IPS DF 6.9 (cell line): Measurements from ENCODE around the gene PILRB.
"Not testable (repeated sequence)": the region's sequence is repeated elsewhere in the genome, so short reads cannot be mapped to it uniquely, and the experiment has no call there.

Experiments
- DNase-seq: peaks from one replicate; pipeline ENCODE4 v3.0.0-alpha.2; 2013; ENCODE audit warnings: low read depth, low spot score
- H3K27ac ChIP-seq: one replicate; pipeline ENCODE4 v1.5.1; 2013; ENCODE audit warnings: low read length, control low read depth
- H3K27me3 ChIP-seq: 2 replicates; pipeline ENCODE4 v1.6.1; 2013; ENCODE audit warnings: mild to moderate bottlenecking, low read length; ENCODE audit not compliant: control insufficient read depth, insufficient read depth
- H3K36me3 ChIP-seq: 2 replicates; pipeline ENCODE4 v1.6.1; 2013; ENCODE audit warnings: low read length; ENCODE audit not compliant: control insufficient read depth, insufficient read depth
- H3K4me1 ChIP-seq: 2 replicates; pipeline ENCODE4 v1.6.1; 2013; ENCODE audit warnings: low read length; ENCODE audit not compliant: control insufficient read depth, insufficient read depth
- H3K4me3 ChIP-seq: 2 replicates; pipeline ENCODE4 v1.5.1; 2013; ENCODE audit warnings: mild to moderate bottlenecking, low read length
- H3K9me3 ChIP-seq: 2 replicates; pipeline ENCODE4 v1.6.1; 2013; ENCODE audit warnings: low read length, inconsistent platforms; ENCODE audit not compliant: control insufficient read depth, insufficient read depth
- WGBS: extraction: QIAGEN DNeasy Blood & Tissue Kit; methylation state at CpG from one replicate; pipeline ENCODE4 v1.1.7; 2013; ENCODE audit warnings: mixed read lengths, missing lambda C conversion rate; ENCODE audit not compliant: insufficient read length, insufficient coverage; 5-methylcytosine and 5-hydroxymethylcytosine counted together

Gene PILRB

GRCh38 chr7:100344124-100344559, 13.8 kb upstream of the PILRB start:
- not testable (repeated sequence) for H3K27ac ChIP-seq, H3K27me3 ChIP-seq, DNase-seq, H3K4me1 ChIP-seq, H3K4me3 ChIP-seq, H3K9me3 ChIP-seq
- peaks cover 16% of the 10 kb centered on the region; the same call in 1 of the 2 replicates for H3K36me3 ChIP-seq
- WGBS: no CpG with 5 or more reads among the region's 4 CpGs

GRCh38 chr7:100344560-100345287, 13.2 kb upstream of the PILRB start:
- peaks cover 17% of the 10 kb centered on the region; the same call in 1 of the 2 replicates for H3K36me3 ChIP-seq

GRCh38 chr7:100345288-100345672, 12.6 kb upstream of the PILRB start:
- not testable (repeated sequence) for DNase-seq, H3K4me1 ChIP-seq, H3K27me3 ChIP-seq, H3K9me3 ChIP-seq, H3K4me3 ChIP-seq, H3K27ac ChIP-seq
- peaks cover 21% of the 10 kb centered on the region; the same call in 1 of the 2 replicates for H3K36me3 ChIP-seq
- WGBS: no CpG with 5 or more reads among the region's 5 CpGs

More at GRCh38 chr7:100344560-100345287, 13.2 kb upstream of the PILRB start:
- H3K4me3 ChIP-seq, H3K9me3 ChIP-seq, DNase-seq, H3K27me3 ChIP-seq, H3K27ac ChIP-seq, H3K4me1 ChIP-seq: not testable (repeated sequence)
- WGBS: no CpG with 5 or more reads among the region's 13 CpGs

DNA sequence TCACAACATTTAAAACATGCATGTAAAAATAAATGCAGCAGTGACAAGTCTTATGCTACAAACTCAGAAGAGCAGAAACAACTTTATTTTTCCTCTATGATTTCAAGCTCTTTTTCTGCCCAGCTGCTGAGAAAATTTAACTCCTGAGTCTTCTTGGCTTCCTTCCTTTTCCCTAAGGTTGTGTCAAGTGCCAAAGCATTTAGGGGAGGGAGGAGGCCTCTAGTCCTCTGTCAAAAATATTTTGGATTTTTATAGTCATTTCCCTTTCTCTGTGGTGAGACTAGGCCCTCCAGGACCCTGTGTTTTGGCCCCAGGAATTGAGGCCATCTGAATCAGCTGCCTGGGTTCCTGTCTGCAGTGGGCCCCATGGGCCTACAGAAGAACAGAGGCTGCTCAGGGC, 11.0 kb upstream of the PILRB start:
- Histone ChIP-seq H3K4me3 (no peak overlapping the region), H3K4me1 (no peaks in the 10 kb centered on the region), H3K27ac (no peak overlapping the region), H3K36me3 (peaks cover 31% of the 10 kb centered on the region), H3K27me3 (no peaks in the 10 kb centered on the region), H3K9me3 (no peaks in the 10 kb centered on the region)
- DNase-seq: no peak

- Histone ChIP-seq H3K9me3 (no peaks in the 10 kb centered on the region), H3K36me3 (peaks cover 40% of the 10 kb centered on the region), H3K27ac (no peak overlapping the region), H3K4me1 (no peaks in the 10 kb centered on the region), H3K4me3 (no peak overlapping the region), H3K27me3 (no peaks in the 10 kb centered on the region)
- no peak for DNase-seq
Observed at GRCh38 chr7:100348805-100349204, 9.1 kb upstream of the PILRB start.

GRCh38 chr7:100349757-100350156, 8.2 kb upstream of the PILRB start:
- DNase-seq: no peak
- WGBS: no CpG with 5 or more reads among the region's 6 CpGs
- Histone ChIP-seq H3K4me1 (no peaks in the 10 kb centered on the region), H3K27ac (no peak overlapping the region), H3K4me3 (no peak overlapping the region), H3K27me3 (no peaks in the 10 kb centered on the region), H3K9me3 (no peaks in the 10 kb centered on the region), H3K36me3 (peaks cover 46% of the 10 kb centered on the region)

DNA sequence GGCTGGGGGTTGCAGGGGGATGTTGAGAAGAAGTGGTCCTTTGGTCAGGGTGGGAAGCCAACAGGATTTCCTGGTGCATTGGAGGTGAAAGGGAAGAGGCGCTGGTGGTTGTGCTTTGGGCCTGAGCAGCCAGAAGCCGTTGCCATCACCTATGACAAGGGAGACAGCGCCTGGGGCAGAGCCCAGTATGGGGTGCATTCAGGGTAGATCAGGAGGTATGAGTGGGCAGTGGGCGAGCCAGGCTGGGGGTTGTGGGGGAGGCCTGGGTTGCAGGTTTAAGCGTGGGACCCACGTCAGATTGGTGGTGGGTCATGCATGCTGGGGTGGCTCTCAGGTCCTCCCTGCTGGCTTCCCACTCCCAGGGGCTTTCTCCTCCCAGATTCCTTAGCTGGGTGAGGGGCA, 6.3 kb upstream of the PILRB start:
- WGBS: no CpG with 5 or more reads among the region's 6 CpGs
- H3K4me1 ChIP-seq: no peaks in the 10 kb centered on the region
- peaks cover 57% of the 10 kb centered on the region for H3K36me3 ChIP-seq

GRCh38 chr7:100352230-100352781, 5.6 kb upstream of the PILRB start:
- not testable (repeated sequence) for DNase-seq, H3K4me1 ChIP-seq, H3K9me3 ChIP-seq, H3K4me3 ChIP-seq, H3K27ac ChIP-seq, H3K27me3 ChIP-seq
- WGBS: no CpG with 5 or more reads among the region's 18 CpGs
- peaks cover 61% of the 10 kb centered on the region for H3K36me3 ChIP-seq

More for the DNA sequence above, 6.3 kb upstream of the PILRB start:
- no peak overlapping the region for H3K4me3 ChIP-seq
- no peak overlapping the region for H3K27ac ChIP-seq
- H3K9me3 ChIP-seq: no peaks in the 10 kb centered on the region
- H3K27me3 ChIP-seq: no peaks in the 10 kb centered on the region
- DNase-seq: no peak

DNA sequence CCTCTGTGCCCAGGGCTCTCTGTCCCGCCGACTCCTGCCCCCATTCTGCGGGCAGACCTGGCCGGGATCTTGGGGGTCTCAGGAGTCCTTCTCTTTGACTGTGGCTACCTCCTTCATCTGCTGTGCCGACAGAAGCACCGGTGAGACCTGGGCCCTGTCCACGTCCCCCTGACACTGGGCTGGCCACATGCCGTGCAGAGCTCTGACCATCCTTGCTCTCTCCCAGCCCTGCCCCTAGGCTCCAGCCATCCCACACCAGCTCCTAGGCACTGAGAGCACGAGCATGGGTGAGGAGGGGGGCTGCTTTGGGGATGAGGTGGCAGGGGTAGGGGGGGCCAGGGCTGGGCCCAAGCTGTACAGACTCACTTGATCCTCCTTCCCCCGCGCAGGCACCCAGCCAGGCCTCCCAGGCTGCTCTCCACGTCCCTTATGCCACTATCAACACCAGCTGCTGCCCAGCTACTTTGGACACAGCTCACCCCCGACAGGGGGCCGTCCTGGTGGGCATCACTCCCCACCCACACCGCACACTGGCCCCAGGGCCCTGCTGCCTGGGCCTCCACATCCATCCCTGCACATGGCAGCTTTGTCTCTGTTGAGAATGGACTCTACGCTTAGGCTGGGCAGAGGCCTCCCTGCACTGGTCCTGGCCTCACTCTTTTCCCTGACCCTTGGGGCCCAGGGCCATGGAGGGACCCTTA, 4.8 kb upstream of the PILRB start:
- WGBS: no CpG with 5 or more reads among the region's 16 CpGs
- Histone ChIP-seq H3K27ac (no peak overlapping the region), H3K27me3 (no peaks in the 10 kb centered on the region), H3K36me3 (peaks cover 58% of the 10 kb centered on the region), H3K4me3 (no peak overlapping the region), H3K9me3 (no peaks in the 10 kb centered on the region), H3K4me1 (no peaks in the 10 kb centered on the region)
- DNase-seq: no peak

DNA sequence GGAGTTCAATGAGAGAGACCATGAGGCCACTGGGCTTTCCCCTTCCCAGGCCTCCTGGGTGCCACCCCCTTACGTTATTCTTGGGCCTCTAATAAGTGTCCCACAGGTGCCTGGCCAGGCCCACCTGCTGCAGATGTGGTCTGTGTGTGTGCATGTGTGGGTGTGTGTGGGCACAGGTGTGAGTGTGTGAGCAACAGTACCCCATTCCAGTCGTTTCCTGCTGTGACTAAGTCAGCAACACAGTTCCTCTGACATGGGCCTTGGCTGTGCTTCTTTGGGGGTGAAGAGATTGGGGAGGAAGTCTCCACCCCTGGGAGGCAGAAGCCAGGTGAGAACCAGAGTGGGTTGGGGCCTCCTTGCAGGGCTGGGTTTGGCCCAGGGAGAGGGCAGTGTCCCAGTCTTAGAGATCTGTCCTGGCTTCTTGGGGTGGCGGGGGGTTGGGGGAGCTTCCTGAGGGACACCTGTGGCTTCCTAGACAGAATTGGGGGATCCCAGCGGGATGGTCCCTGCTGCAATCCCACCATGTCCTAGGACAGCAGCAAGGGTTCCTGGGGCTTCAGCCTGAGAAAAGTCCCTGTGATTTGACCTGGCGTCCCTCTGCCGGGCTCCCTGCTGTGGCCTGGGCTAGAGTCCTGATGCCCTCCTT, 4.1 kb upstream of the PILRB start:
- Histone ChIP-seq H3K4me3 (no peak overlapping the region), H3K27me3 (no peaks in the 10 kb centered on the region), H3K9me3 (no peaks in the 10 kb centered on the region), H3K4me1 (no peaks in the 10 kb centered on the region), H3K27ac (no peak overlapping the region), H3K36me3 (peaks cover 63% of the 10 kb centered on the region)
- WGBS: no CpG with 5 or more reads among the region's 6 CpGs
- DNase-seq: no peak
